HEK293T (cell line): Measurements from ENCODE around the gene GAREM1.

Source experiments
- ARNT ChIP-seq: fragments of 450-650 bp; IDR thresholded peaks from 2 replicates; pipeline ENCODE4 v1.6.1; 2017; ENCODE audit warnings: mild to moderate bottlenecking
- BHLHE40 ChIP-seq: fragments of 450-650 bp; IDR thresholded peaks from 2 replicates; pipeline ENCODE4 v1.6.1; 2016; ENCODE audit warnings: mild to moderate bottlenecking, moderate library complexity, borderline replicate concordance
- CTBP1 ChIP-seq: fragments of 450-650 bp; IDR thresholded peaks from 2 replicates; pipeline ENCODE4 v1.6.1; 2016; ENCODE audit warnings: borderline replicate concordance
- ELF4 ChIP-seq: fragments of 450-650 bp; IDR thresholded peaks from 2 replicates; pipeline ENCODE4 v1.6.1; 2017; ENCODE audit warnings: antibody characterized with exemption
- FOXA1 ChIP-seq: fragments of 450-650 bp; IDR thresholded peaks from 2 replicates; pipeline ENCODE4 v1.6.1; 2016; ENCODE audit warnings: mild to moderate bottlenecking
- FOXK2 ChIP-seq: fragments of 450-650 bp; IDR thresholded peaks from 2 replicates; pipeline ENCODE4 v1.6.1; 2016; ENCODE audit warnings: mild to moderate bottlenecking
- FOXM1 ChIP-seq: fragments of 450-650 bp; IDR thresholded peaks from 2 replicates; pipeline ENCODE4 v1.6.1; 2017; ENCODE audit warnings: mild to moderate bottlenecking, borderline replicate concordance
- HDGF ChIP-seq: fragments of 450-650 bp; IDR thresholded peaks from 2 replicates; pipeline ENCODE4 v1.6.1; 2017; ENCODE audit warnings: antibody characterized with exemption, borderline replicate concordance
- L3MBTL2 ChIP-seq: fragments of 450-650 bp; conservative IDR thresholded peaks from 2 replicates; pipeline ENCODE4 v1.6.1; 2016; ENCODE audit warnings: mild to moderate bottlenecking
- NFRKB ChIP-seq: fragments of 450-650 bp; IDR thresholded peaks from 2 replicates; pipeline ENCODE4 v1.6.1; 2016; ENCODE audit warnings: mild to moderate bottlenecking, moderate library complexity
- SP1 ChIP-seq: fragments of 450-650 bp; IDR thresholded peaks from 2 replicates; pipeline ENCODE4 v1.6.1; 2017
- SUZ12 ChIP-seq: fragments of 450-650 bp; IDR thresholded peaks from 2 replicates; pipeline ENCODE4 v1.6.1; 2016; ENCODE audit warnings: mild to moderate bottlenecking
- TARDBP ChIP-seq: fragments of 450-650 bp; IDR thresholded peaks from 2 replicates; pipeline ENCODE4 v1.6.1; 2016
- ZNF384 ChIP-seq: fragments of 450-650 bp; IDR thresholded peaks from 2 replicates; pipeline ENCODE4 v1.6.1; 2016

DNA sequence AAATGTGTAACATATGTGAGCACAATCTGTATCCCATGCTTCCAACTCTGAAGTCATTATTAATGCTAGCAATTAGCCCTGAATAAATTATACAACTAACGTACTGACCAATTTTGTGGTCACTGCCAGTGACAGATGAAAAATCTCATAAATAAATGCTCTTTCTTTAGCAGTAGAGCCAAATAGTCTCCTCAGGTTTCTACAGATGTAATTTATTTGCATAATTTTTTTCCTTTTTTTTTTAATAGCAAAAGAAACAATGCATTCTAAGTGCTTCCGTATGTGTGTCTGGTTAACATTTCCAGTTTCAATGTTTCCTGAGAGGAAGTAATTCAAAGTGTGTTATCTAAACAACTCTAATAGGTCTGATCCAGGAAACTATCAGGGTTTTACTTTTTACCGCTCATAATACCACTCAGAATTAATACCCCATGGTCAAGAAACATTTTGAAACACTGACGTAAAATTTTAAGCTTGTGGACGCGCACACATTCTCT, 172.5 kb downstream of the GAREM1 start:
- TF ChIP-seq NFRKB (no peak), HDGF (no peak), CTBP1 (no peak), SP1 (no peak), L3MBTL2 (no peak), ELF4 (no peak), FOXA1 (no peak), FOXK2 (no peak), ARNT (no peak), BHLHE40 (no peak), ZNF384 (no peak), FOXM1 (no peak), SUZ12 (no peak), TARDBP (no peak)
